ENCODE measurements around the gene VRK3. TPM values are rescaled to one million over a fixed set of nuclear protein-coding genes. Genes with fewer than 3 reads are reported as not detected.

VRK3 gene
- total RNA-seq, 3 donors from 2014 or later (not counting 1 experiment from before 2014, with no cell fraction given), result 82.7 to 105 (median 93.7) TPM

DNA sequence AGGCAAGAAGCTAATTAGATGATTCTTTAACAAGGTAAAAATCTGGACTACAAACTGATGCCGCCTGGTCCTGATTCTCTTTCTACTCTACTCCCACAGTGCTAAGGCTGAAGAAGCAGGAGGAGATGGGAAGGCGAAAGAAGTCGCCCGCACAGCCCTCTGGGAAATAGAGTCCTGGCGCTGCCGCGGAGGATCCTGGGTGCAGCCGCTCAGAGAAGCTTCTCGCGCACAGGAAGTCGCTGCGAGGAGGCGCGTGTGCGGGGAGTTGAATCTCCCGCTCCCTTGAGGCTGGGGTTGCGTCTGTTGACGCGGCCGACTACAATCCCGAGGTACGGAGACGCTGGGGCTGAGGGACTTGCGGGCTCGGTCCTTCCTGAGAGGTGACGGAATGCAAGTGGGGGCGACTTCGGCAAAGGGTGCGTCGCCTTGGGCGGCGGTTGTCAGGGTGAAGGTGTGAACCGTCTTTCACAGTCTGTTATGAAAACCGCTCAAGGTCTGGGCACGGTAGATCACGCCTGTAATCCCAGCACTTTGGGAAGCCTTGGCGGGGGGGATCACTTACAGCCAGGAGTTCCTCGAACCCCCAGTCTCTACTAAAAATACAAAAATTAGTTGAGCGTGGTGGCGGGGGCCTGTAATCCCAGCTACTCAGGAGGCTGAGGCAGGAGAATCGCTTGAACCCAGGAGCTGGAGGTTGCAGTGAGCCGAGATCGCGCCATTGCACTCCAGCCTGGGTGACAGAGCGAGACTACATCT is 800 bp upstream of the VRK3 start, which contains the start of gene ZNF473:
Gene ZNF473 (plus strand): TSS at position 212 of the 756 bp plus-strand sequence. CDS start 5,078 bp downstream, outside the sequence.
- H3K4me1 ChIP-seq (ENCODE audit: control insufficient read depth, insufficient read depth, low read length), result peaks cover 32% of the 10 kb centered on the region
- 10% methylated on average over 44 of the region's 45 CpGs for whole genome bisulfite sequencing (ENCODE audit: insufficient coverage)
- H3K27me3 ChIP-seq (ENCODE audit: control insufficient read depth, insufficient read depth, low read length), result no peaks in the 10 kb centered on the region
- ATAC-seq (peak; percentile 72 to 87 (median 74)), DNase-seq (peak; percentile 86 to 97)
- no peaks in the 10 kb centered on the region for H3K9me3 ChIP-seq (ENCODE audit: control insufficient read depth, insufficient read depth, low read length)
- Mint-ChIP-seq H3K4me1 (peaks cover 33 to 57% of the 10 kb centered on the region in 2 donors), H3K36me3 (no peaks in the 10 kb centered on the region), H3K9me3 (no peaks in the 10 kb centered on the region), H3K27ac (peak within 1 kb of the TSS; percentile 98 to 100), H3K4me3 (peak within 1 kb of the TSS; percentile 99), H3K27me3 (ENCODE audit: low read depth in 2 of 2) (no peaks in the 10 kb centered on the region)
- H3K27ac ChIP-seq (ENCODE audit: low read length), result peak within 1 kb of the TSS; percentile 95
- H3K36me3 ChIP-seq (ENCODE audit: control insufficient read depth, insufficient read depth, low read length), result no peaks in the 10 kb centered on the region
- intact Hi-C loops (cut with micrococcal nuclease), result loop anchor here (1.0 to 5.0 kb wide), 3 partner anchors 21 to 149 kb away; partner anchors contain the start of genes AKT1S1 and TBC1D17
- peak within 1 kb of the TSS; percentile 82 for H3K4me3 ChIP-seq (ENCODE audit: low read length)
- TF ChIP-seq, protein P1, sequence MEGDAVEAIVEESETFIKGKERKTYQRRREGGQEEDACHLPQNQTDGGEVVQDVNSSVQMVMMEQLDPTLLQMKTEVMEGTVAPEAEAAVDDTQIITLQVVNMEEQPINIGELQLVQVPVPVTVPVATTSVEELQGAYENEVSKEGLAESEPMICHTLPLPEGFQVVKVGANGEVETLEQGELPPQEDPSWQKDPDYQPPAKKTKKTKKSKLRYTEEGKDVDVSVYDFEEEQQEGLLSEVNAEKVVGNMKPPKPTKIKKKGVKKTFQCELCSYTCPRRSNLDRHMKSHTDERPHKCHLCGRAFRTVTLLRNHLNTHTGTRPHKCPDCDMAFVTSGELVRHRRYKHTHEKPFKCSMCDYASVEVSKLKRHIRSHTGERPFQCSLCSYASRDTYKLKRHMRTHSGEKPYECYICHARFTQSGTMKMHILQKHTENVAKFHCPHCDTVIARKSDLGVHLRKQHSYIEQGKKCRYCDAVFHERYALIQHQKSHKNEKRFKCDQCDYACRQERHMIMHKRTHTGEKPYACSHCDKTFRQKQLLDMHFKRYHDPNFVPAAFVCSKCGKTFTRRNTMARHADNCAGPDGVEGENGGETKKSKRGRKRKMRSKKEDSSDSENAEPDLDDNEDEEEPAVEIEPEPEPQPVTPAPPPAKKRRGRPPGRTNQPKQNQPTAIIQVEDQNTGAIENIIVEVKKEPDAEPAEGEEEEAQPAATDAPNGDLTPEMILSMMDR (IDR thresholded peaks at IDR 0.05), result no peak

DNA sequence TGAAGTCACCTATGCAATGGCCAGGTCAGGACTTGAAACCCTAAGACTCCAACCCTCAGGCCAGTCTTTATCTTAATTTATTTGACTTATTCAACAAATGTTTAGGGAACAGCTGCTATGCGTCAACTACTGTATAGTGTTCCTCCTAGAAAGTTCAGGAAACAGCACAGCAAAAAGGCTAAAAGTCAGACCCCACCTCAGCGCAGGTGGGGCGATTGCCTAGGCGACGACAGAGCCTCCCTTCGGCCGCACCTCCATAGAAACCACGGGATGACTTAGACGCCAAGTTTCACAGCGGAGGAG is 502 bp downstream of the VRK3 start:
- H3K4me3 Mint-ChIP-seq, result peak overlapping the region; percentile 99
- H3K27ac Mint-ChIP-seq, result peak overlapping the region; percentile 98 to 100
- H3K9me3 ChIP-seq (ENCODE audit: control insufficient read depth, insufficient read depth, low read length), result no peaks in the 10 kb centered on the region
- intact Hi-C loops (cut with micrococcal nuclease), result loop anchor here (1.0 to 5.0 kb wide), 3 partner anchors 20 to 147 kb away; partner anchors contain the start of genes AKT1S1 and TBC1D17
- peak overlapping the region; percentile 82 for H3K4me3 ChIP-seq (ENCODE audit: low read length)
- ATAC-seq (no peak), DNase-seq (no peak)
- H3K4me1 ChIP-seq (ENCODE audit: control insufficient read depth, insufficient read depth, low read length), result peaks cover 32% of the 10 kb centered on the region
- 1% methylated on average over 10 of the region's 10 CpGs for WGBS (ENCODE audit: insufficient coverage)
- TF ChIP-seq, protein P1 (IDR thresholded peaks at IDR 0.05), result no peak
- H3K9me3 Mint-ChIP-seq, result no peaks in the 10 kb centered on the region
- H3K4me1 Mint-ChIP-seq, result peaks cover 33 to 63% of the 10 kb centered on the region in 2 donors
- no peaks in the 10 kb centered on the region for H3K27me3 Mint-ChIP-seq (ENCODE audit: low read depth in 2 of 2)
- H3K27ac ChIP-seq (ENCODE audit: low read length), result peak overlapping the region; percentile 95
- H3K27me3 ChIP-seq (ENCODE audit: control insufficient read depth, insufficient read depth, low read length), result no peaks in the 10 kb centered on the region
- no peaks in the 10 kb centered on the region for H3K36me3 Mint-ChIP-seq
- peaks cover 5% of the 10 kb centered on the region for H3K36me3 ChIP-seq (ENCODE audit: control insufficient read depth, insufficient read depth, low read length)

DNA sequence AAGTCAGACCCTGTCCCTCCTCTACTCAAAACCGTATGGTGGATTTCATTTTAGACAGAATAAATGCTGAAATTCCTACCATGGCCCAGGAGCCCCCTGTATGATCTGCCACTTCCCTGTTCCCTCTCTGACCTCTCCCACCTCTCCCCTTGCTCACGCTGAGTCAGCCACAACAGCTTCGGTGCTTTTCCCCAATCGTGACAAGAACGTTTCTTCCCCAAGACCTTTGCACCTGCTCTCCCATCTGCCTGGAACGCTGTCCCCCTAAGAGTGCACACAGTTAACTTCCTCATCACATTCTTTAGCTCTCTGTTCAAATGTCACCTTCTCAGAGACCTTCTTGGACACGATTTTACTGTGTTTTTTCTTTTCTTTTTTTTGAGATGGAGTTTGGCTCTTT is 2.3 kb downstream of the VRK3 start:
- peaks cover 17% of the 10 kb centered on the region for H3K36me3 ChIP-seq (ENCODE audit: control insufficient read depth, insufficient read depth, low read length)
- no peak overlapping the region for H3K4me3 ChIP-seq (ENCODE audit: low read length)
- WGBS (ENCODE audit: insufficient coverage), result 77% methylated on average over 7 of the region's 7 CpGs
- Mint-ChIP-seq H3K4me1 (peaks cover 33 to 63% of the 10 kb centered on the region in 2 donors), H3K4me3 (no peak overlapping the region), H3K36me3 (no peaks in the 10 kb centered on the region), H3K27me3 (ENCODE audit: low read depth in 2 of 2) (no peaks in the 10 kb centered on the region), H3K9me3 (no peaks in the 10 kb centered on the region), H3K27ac (peak overlapping the region in 1 of 2 donors; percentile 68)
- TF ChIP-seq, protein P1 (IDR thresholded peaks at IDR 0.05), result no peak
- no peaks in the 10 kb centered on the region for H3K27me3 ChIP-seq (ENCODE audit: control insufficient read depth, insufficient read depth, low read length)
- H3K27ac ChIP-seq (ENCODE audit: low read length), result no peak overlapping the region
- no peak for DNase-seq
- ATAC-seq, result no peak
- peaks cover 32% of the 10 kb centered on the region for H3K4me1 ChIP-seq (ENCODE audit: control insufficient read depth, insufficient read depth, low read length)
- no peaks in the 10 kb centered on the region for H3K9me3 ChIP-seq (ENCODE audit: control insufficient read depth, insufficient read depth, low read length)
- intact Hi-C loops (cut with micrococcal nuclease), result no loop called here
